ENCODE measurements around the gene CCN6.
A peak's percentile ranks its signal among the peaks of the same experiment; 100 is the strongest.

CCN6 gene

GRCh38 chr6:112027942-112028674 lies 25.8 kb upstream of the CCN6 start:
- peak; percentile 94 for DNase-seq (ENCODE audit: low read depth, low spot score)
- H3K4me3 ChIP-seq (ENCODE audit: low read length) = peak overlapping the region; percentile 9; the same call in 1 of the 2 replicates

- peak; percentile 85 for DNase-seq (ENCODE audit: low read depth, low spot score)
- H3K4me3 ChIP-seq (ENCODE audit: low read length) = no peak overlapping the region
Measured at GRCh38 chr6:112029045-112029822, 24.7 kb upstream of the CCN6 start.

GRCh38 chr6:112030206-112030960 lies 23.5 kb upstream of the CCN6 start:
- H3K4me3 ChIP-seq (ENCODE audit: low read length) = no peak overlapping the region
- no peak for DNase-seq (ENCODE audit: low read depth, low spot score)

- DNase-seq (ENCODE audit: low read depth, low spot score) = no peak
- no peak overlapping the region for H3K4me3 ChIP-seq (ENCODE audit: low read length)
Measured at GRCh38 chr6:112030961-112031660, 22.8 kb upstream of the CCN6 start.

- no peak overlapping the region for H3K4me3 ChIP-seq (ENCODE audit: low read length)
- DNase-seq (ENCODE audit: low read depth, low spot score) = no peak
Measured at GRCh38 chr6:112031960-112032359, 21.9 kb upstream of the CCN6 start.

GRCh38 chr6:112032728-112033127 lies 21.2 kb upstream of the CCN6 start:
- H3K4me3 ChIP-seq (ENCODE audit: low read length) = no peak overlapping the region
- no peak for DNase-seq (ENCODE audit: low read depth, low spot score)

GRCh38 chr6:112033791-112034615 lies 19.9 kb upstream of the CCN6 start:
- no peak overlapping the region for H3K4me3 ChIP-seq (ENCODE audit: low read length)
- no peak for DNase-seq (ENCODE audit: low read depth, low spot score)

GRCh38 chr6:112034616-112034995 lies 19.3 kb upstream of the CCN6 start:
- H3K4me3 ChIP-seq (ENCODE audit: low read length) = no peak overlapping the region
- no peak for DNase-seq (ENCODE audit: low read depth, low spot score)

GRCh38 chr6:112036088-112036637 lies 17.7 kb upstream of the CCN6 start:
- no peak for DNase-seq (ENCODE audit: low read depth, low spot score)
- no peak overlapping the region for H3K4me3 ChIP-seq (ENCODE audit: low read length)

- H3K4me3 ChIP-seq (ENCODE audit: low read length) = no peak overlapping the region
- DNase-seq (ENCODE audit: low read depth, low spot score) = no peak
Measured at GRCh38 chr6:112037783-112038216, 16.1 kb upstream of the CCN6 start.

GRCh38 chr6:112038268-112038667 lies 15.6 kb upstream of the CCN6 start:
- no peak for DNase-seq (ENCODE audit: low read depth, low spot score)
- no peak overlapping the region for H3K4me3 ChIP-seq (ENCODE audit: low read length)

- DNase-seq (ENCODE audit: low read depth, low spot score) = no peak
- H3K4me3 ChIP-seq (ENCODE audit: low read length) = no peak overlapping the region
Measured at GRCh38 chr6:112038756-112039430, 15.0 kb upstream of the CCN6 start.

- no peak overlapping the region for H3K4me3 ChIP-seq (ENCODE audit: low read length)
- DNase-seq (ENCODE audit: low read depth, low spot score) = no peak
Measured at GRCh38 chr6:112039431-112039770, 14.5 kb upstream of the CCN6 start.

- DNase-seq (ENCODE audit: low read depth, low spot score) = no peak
- H3K4me3 ChIP-seq (ENCODE audit: low read length) = no peak overlapping the region
Measured at GRCh38 chr6:112040956-112041355, 12.9 kb upstream of the CCN6 start.

- no peak overlapping the region for H3K4me3 ChIP-seq (ENCODE audit: low read length)
- DNase-seq (ENCODE audit: low read depth, low spot score) = no peak
Measured at GRCh38 chr6:112041535-112041934, 12.4 kb upstream of the CCN6 start.

GRCh38 chr6:112043032-112044007 lies 10.6 kb upstream of the CCN6 start:
- DNase-seq (ENCODE audit: low read depth, low spot score) = peak; percentile 90
- peak overlapping the region; percentile 84 for H3K4me3 ChIP-seq (ENCODE audit: low read length)

- H3K4me3 ChIP-seq (ENCODE audit: low read length) = no peak overlapping the region
- DNase-seq (ENCODE audit: low read depth, low spot score) = no peak
Measured at GRCh38 chr6:112044196-112044595, 9.7 kb upstream of the CCN6 start.

Data from Jurkat, Clone E6-1 (cell line).